H1 (cell line): Measurements from ENCODE around the gene ITSN1. TPM values are rescaled to one million over a fixed set of nuclear protein-coding genes. Genes with fewer than 3 reads are reported as not detected.

Source experiments
- CTCF ChIA-PET: fragments of 300-600 bp; sonication (Branson Sonifier 250); formaldehyde crosslinking; loops from one replicate; lab custom pipeline; 2021; ENCODE audit not compliant: partially characterized antibody; lab: Charles Lee
- POLR2A ChIA-PET: fragments of 300-600 bp; sonication (Branson Sonifier 250); formaldehyde crosslinking; loops from one replicate; lab custom pipeline; 2021; ENCODE audit warnings: inconsistent platforms; ENCODE audit not compliant: partially characterized antibody; lab: Charles Lee
- DNase-seq, 2 experiments: peaks; one replicate each; pipeline versions ENCODE4 v3.0.0 to v3.0.0-alpha.2; 2010 to 2022; ENCODE audit warnings: low spot score in 2 of 2, low read depth in 1 of 2, mixed read lengths in 1 of 2
- FAIRE-seq: peaks from 2 replicates; lab custom pipeline; 2011; peaks lifted over from hg19 to GRCh38; lab: Jason Lieb, UNC
- H2AFZ ChIP-seq: 2 replicates; pipeline ENCODE4 v1.8.1; 2012; ENCODE audit warnings: low read length, inconsistent platforms
- H2AK5ac ChIP-seq: 2 replicates; pipeline ENCODE4 v1.6.1; 2013; ENCODE audit warnings: low read depth, low read length
- H2BK120ac ChIP-seq: replicated peaks from 2 replicates; pipeline ENCODE3; 2013; ENCODE audit warnings: low read depth, low read length, inconsistent platforms
- H2BK12ac ChIP-seq: 2 replicates; pipeline ENCODE4 v1.6.1; 2013; ENCODE audit warnings: low read depth, low read length
- H2BK15ac ChIP-seq: 2 replicates; pipeline ENCODE4 v1.6.1; 2013; ENCODE audit warnings: low read length
- H2BK20ac ChIP-seq: 2 replicates; pipeline ENCODE4 v1.6.1; 2013; ENCODE audit warnings: low read length
- H2BK5ac ChIP-seq: 2 replicates; pipeline ENCODE4 v1.6.1; 2013; ENCODE audit warnings: low read depth, low read length
- H3K14ac ChIP-seq: 2 replicates; pipeline ENCODE4 v1.6.1; 2013; ENCODE audit warnings: inconsistent platforms; ENCODE audit not compliant: insufficient read length
- H3K18ac ChIP-seq: 2 replicates; pipeline ENCODE4 v1.6.1; 2013; ENCODE audit warnings: low read length; ENCODE audit errors: extremely low read depth
- H3K23ac ChIP-seq: 2 replicates; pipeline ENCODE4 v1.6.1; 2013; ENCODE audit warnings: inconsistent platforms; ENCODE audit not compliant: insufficient read length
- H3K23me2 ChIP-seq: 2 replicates; pipeline ENCODE4 v1.6.1; 2013; ENCODE audit warnings: low read depth, low read length
- H3K27ac ChIP-seq: 2 replicates; pipeline ENCODE4 v1.6.1; 2011; ENCODE audit warnings: low read depth, low read length, inconsistent platforms
- H3K27me3 ChIP-seq, 4 experiments: replicated peaks in 1 of 4; 1 replicate in 1 of 4; 2 replicates in 3 of 4; pipeline versions ENCODE4 v1.6.1 to v1.8.1; 2011 to 2013; ENCODE audit warnings: low read length in 3 of 4, mild to moderate bottlenecking in 3 of 4, inconsistent platforms in 2 of 4, mixed read lengths in 2 of 4, moderate library complexity in 1 of 4; ENCODE audit not compliant: control insufficient read depth in 3 of 4, insufficient read depth in 3 of 4; ENCODE audit errors: extremely low read depth in 1 of 4
- H3K36me3 ChIP-seq, 4 experiments: 2 replicates each; pipeline versions ENCODE4 v1.6.1 to v1.8.1; 2011 to 2013; ENCODE audit warnings: mild to moderate bottlenecking in 4 of 4, low read length in 3 of 4, moderate library complexity in 2 of 4, control low read depth in 1 of 4, inconsistent platforms in 1 of 4; ENCODE audit not compliant: insufficient read depth in 4 of 4, control insufficient read depth in 2 of 4
- H3K4ac ChIP-seq: replicated peaks from 2 replicates; pipeline ENCODE3; 2013; ENCODE audit warnings: low read length, low read depth, mixed read lengths, inconsistent platforms; ENCODE audit not compliant: insufficient read length
- H3K4me1 ChIP-seq, 4 experiments: replicated peaks in 1 of 4; 1 replicate in 1 of 4; 2 replicates in 3 of 4; pipeline versions ENCODE4 v1.6.1 to v1.8.1; 2011 to 2013; ENCODE audit warnings: low read length in 3 of 4, inconsistent platforms in 2 of 4, mixed read lengths in 1 of 4; ENCODE audit not compliant: insufficient read depth in 4 of 4, control insufficient read depth in 3 of 4
- H3K4me2 ChIP-seq, 2 experiments: 2 replicates each; pipeline versions ENCODE4 v1.6.1 to v1.8.1; 2011 to 2013; ENCODE audit warnings: low read depth in 2 of 2, low read length in 2 of 2, control low read depth in 1 of 2, inconsistent platforms in 1 of 2, mild to moderate bottlenecking in 1 of 2; ENCODE audit not compliant: insufficient read depth in 1 of 2
- H3K4me3 ChIP-seq, 4 experiments: fragments of 200-600, 300-600 bp in 1 of 4; sonication (generic), shearing (Covaris generic), sonication (Bioruptor Twin) in 1 of 4; 2 replicates each; pipeline versions ENCODE4 v1.5.1 to v1.8.1; 2011 to 2016; ENCODE audit warnings: low read length in 4 of 4, low read depth in 3 of 4, control low read depth in 2 of 4, inconsistent platforms in 2 of 4, mild to moderate bottlenecking in 2 of 4, mixed read lengths in 1 of 4, moderate library complexity in 1 of 4; ENCODE audit not compliant: insufficient read depth in 2 of 4; ENCODE audit errors: extremely low read depth in 1 of 4
- H3K56ac ChIP-seq: replicated peaks from 2 replicates; pipeline ENCODE3; 2013; ENCODE audit warnings: low read depth, mild to moderate bottlenecking, mixed read lengths, low read length, inconsistent platforms; ENCODE audit not compliant: insufficient read length
- H3K79me1 ChIP-seq: 2 replicates; pipeline ENCODE4 v1.6.1; 2013; ENCODE audit warnings: low read depth, low read length, control low read depth
- H3K79me2 ChIP-seq, 2 experiments: 2 replicates each; pipeline versions ENCODE4 v1.6.1 to v1.8.1; 2012 to 2013; ENCODE audit warnings: low read length in 2 of 2, mild to moderate bottlenecking in 2 of 2, inconsistent platforms in 1 of 2; ENCODE audit not compliant: insufficient read depth in 2 of 2, control insufficient read depth in 1 of 2
- H3K9ac ChIP-seq, 4 experiments: replicated peaks in 1 of 4; 1 replicate in 1 of 4; 2 replicates in 3 of 4; pipeline versions ENCODE4 v1.6.1 to v1.8.1; 2011 to 2013; ENCODE audit warnings: low read depth in 3 of 4, low read length in 3 of 4, control low read depth in 2 of 4, mild to moderate bottlenecking in 2 of 4, moderate library complexity in 2 of 4, inconsistent platforms in 1 of 4; ENCODE audit errors: extremely low read depth in 1 of 4
- H3K9me3 ChIP-seq, 2 experiments: 2 replicates each; pipeline versions ENCODE4 v1.6.1 to v1.8.1; 2012 to 2013; ENCODE audit warnings: mild to moderate bottlenecking in 2 of 2, moderate library complexity in 2 of 2, control low read depth in 1 of 2, inconsistent platforms in 1 of 2, low read depth in 1 of 2, low read length in 1 of 2, mixed read lengths in 1 of 2; ENCODE audit not compliant: insufficient read depth in 2 of 2
- H4K20me1 ChIP-seq, 2 experiments: replicated peaks in 1 of 2; 2 replicates each; pipeline versions ENCODE3 to v1.8.1; 2011 to 2013; ENCODE audit warnings: inconsistent platforms in 2 of 2, low read length in 2 of 2, mild to moderate bottlenecking in 1 of 2; ENCODE audit not compliant: insufficient read depth in 2 of 2, control insufficient read depth in 1 of 2
- H4K5ac ChIP-seq: 2 replicates; pipeline ENCODE4 v1.6.1; 2013; ENCODE audit warnings: low read length, low read depth, mixed read lengths, inconsistent platforms; ENCODE audit not compliant: insufficient read length
- H4K8ac ChIP-seq: 2 replicates; pipeline ENCODE4 v1.8.0; 2013; ENCODE audit warnings: mild to moderate bottlenecking, moderate library complexity, low read length, inconsistent platforms; ENCODE audit not compliant: insufficient read depth; ENCODE audit errors: extremely low read depth
- H4K91ac ChIP-seq: replicated peaks from 2 replicates; pipeline ENCODE3; 2013; ENCODE audit warnings: low read length, mixed read lengths, inconsistent platforms; ENCODE audit not compliant: insufficient read length
- BCL11A ChIP-seq, 2 experiments: IDR thresholded peaks; one replicate each; pipeline ENCODE4 v1.6.1; 2011; ENCODE audit warnings: low read depth in 2 of 2, low read length in 2 of 2, mild to moderate bottlenecking in 2 of 2
- CHD1 ChIP-seq: IDR thresholded peaks from 2 replicates; pipeline ENCODE4 v1.6.1; 2012; ENCODE audit warnings: low read depth, low read length, improper control_type of control experiment
- HDAC6 ChIP-seq: IDR thresholded peaks from one replicate; pipeline ENCODE4 v1.7.1; 2012; ENCODE audit warnings: low read depth, mild to moderate bottlenecking, inconsistent platforms, low read length, moderate library complexity
- JUND ChIP-seq: IDR thresholded peaks from 2 replicates; pipeline ENCODE4 v1.6.1; 2011; ENCODE audit warnings: mild to moderate bottlenecking, improper control_type of control experiment, low read length
- POU5F1 ChIP-seq: IDR thresholded peaks from 2 replicates; pipeline ENCODE4 v1.6.1; 2011; ENCODE audit warnings: low read depth, mild to moderate bottlenecking, low read length, moderate library complexity
- SUZ12 ChIP-seq: fragments of 200-600 bp; sonication (generic); IDR thresholded peaks from 2 replicates; pipeline ENCODE4 v1.6.1; 2012; ENCODE audit warnings: mild to moderate bottlenecking, inconsistent platforms, low read length, moderate library complexity, mixed read lengths
- TBP ChIP-seq: IDR thresholded peaks from 2 replicates; pipeline ENCODE4 v1.6.1; 2011; ENCODE audit warnings: low read depth, low read length, improper control_type of control experiment
- TCF12 ChIP-seq: IDR thresholded peaks from 2 replicates; pipeline ENCODE4 v1.6.1; 2011; ENCODE audit warnings: low read depth, mild to moderate bottlenecking, low read length
- WGBS, 2 experiments: shearing (Covaris generic) in 1 of 2; methylation state at CpG; one replicate each; pipeline versions ENCODE4 v1.1.6 to v1.1.7; 2013 to 2015; ENCODE audit warnings: low lambda C conversion rate in 2 of 2, mixed read lengths in 2 of 2, inconsistent platforms in 1 of 2, low coverage in 1 of 2, missing lambda C conversion rate in 1 of 2; ENCODE audit not compliant: insufficient replicate concordance in 2 of 2, insufficient coverage in 1 of 2, insufficient read length in 1 of 2; ENCODE audit errors: extremely low coverage in 1 of 2, missing lambda C conversion rate in 1 of 2; 5-methylcytosine and 5-hydroxymethylcytosine counted together
- polyA plus RNA-seq, 7 experiments: library from polyadenylated mRNA; depleted of rRNA in 3 of 7; stranded (reverse) in 5 of 7; unstranded in 2 of 7; fragments of >200 nt in 5 of 7; fragments of 200-250 nt in 2 of 7; gene quantifications; 1 replicate in 5 of 7; 2 replicates in 1 of 7; 4 replicates in 1 of 7; pipeline versions ENCODE4 v1.2.1 to v1.2.3, GENCODE V29; 2011 to 2013; ENCODE audit warnings: missing spikeins in 2 of 7, mixed read lengths in 2 of 7
- total RNA-seq: library from RNA; stranded (reverse); fragmentation: NEBNext Ultra II Directional; extraction: Animal tissue kit (Norgen Biotek cat#: 25700); gene quantifications from 2 replicates; pipeline ENCODE4 v1.2.1, GENCODE V29; 2021
- TF ChIP-seq, protein P1 (sequence below): IDR thresholded peaks from 2 replicates; pipeline ENCODE4 v1.6.1; 2012; ENCODE audit warnings: low read length, inconsistent platforms

ITSN1 gene
- total and polyA plus RNA-seq, 2 of the 8 experiments (the other 6 are each of a cell fraction or from before 2014, with no cell fraction given), result 60.8 to 78.1 TPM

DNA sequence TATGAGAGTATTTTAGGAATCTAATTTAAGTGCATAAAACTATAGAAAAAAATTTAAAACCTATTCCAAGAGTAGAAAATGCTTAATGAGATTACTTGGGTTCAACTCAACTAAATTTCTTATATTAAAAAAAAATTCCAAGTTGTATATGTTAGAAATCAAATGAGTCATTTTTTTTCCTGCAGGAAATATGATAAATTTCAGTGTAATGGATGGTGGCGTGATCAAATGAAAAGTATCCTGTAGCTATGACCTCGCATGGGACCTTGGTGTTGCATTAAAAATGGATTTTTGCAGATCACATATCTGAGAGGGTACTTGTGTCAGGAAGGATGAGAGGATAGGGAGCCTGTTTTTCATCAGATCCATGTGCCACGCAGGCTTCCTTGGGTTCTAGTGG is 255.4 kb downstream of the ITSN1 start:
- no peak overlapping the region for H3K9ac ChIP-seq
- WGBS, 2 experiments, result 90% methylated on average over 3 of the region's 3 CpGs; no CpG with 5 or more reads in 1 of the 2 experiments
- no peak overlapping the region for H3K18ac ChIP-seq
- H3K23ac ChIP-seq, result no peak overlapping the region
- DNase-seq (no peak), FAIRE-seq (no peak)
- peaks cover 3% of the 10 kb centered on the region for H3K23me2 ChIP-seq
- no peak overlapping the region for H2AFZ ChIP-seq
- H3K27ac ChIP-seq, result no peak overlapping the region
- no peak overlapping the region for H2BK12ac ChIP-seq
- no peak overlapping the region for H3K56ac ChIP-seq
- H3K14ac ChIP-seq, result no peak overlapping the region
- peaks cover under 1 to 5% (median 2%) of the 10 kb centered on the region in 4 experiments; a peak in 6 of 8 replicates for H3K36me3 ChIP-seq
- no peak overlapping the region for H4K91ac ChIP-seq
- peaks cover 2 to 9% of the 10 kb centered on the region in 2 experiments for H4K20me1 ChIP-seq
- no peak overlapping the region for H2BK20ac ChIP-seq
- no peak overlapping the region for H3K4me2 ChIP-seq
- H2BK15ac ChIP-seq, result no peak overlapping the region
- H3K4me3 ChIP-seq, result no peak overlapping the region
- POLR2A ChIA-PET, result no interaction called here
- H2BK120ac ChIP-seq, result no peak overlapping the region
- H2AK5ac ChIP-seq, result no peak overlapping the region
- no peak overlapping the region for H4K8ac ChIP-seq
- H4K5ac ChIP-seq, result no peak overlapping the region
- no peaks in the 10 kb centered on the region for H3K27me3 ChIP-seq
- no peaks in the 10 kb centered on the region for H3K9me3 ChIP-seq
- H3K79me2 ChIP-seq, result no peaks in the 10 kb centered on the region
- no peaks in the 10 kb centered on the region for H3K79me1 ChIP-seq
- CTCF ChIA-PET, result no interaction called here
- peaks cover 3 to 8% (median 6%) of the 10 kb centered on the region in 4 experiments; a peak in 6 of 7 replicates for H3K4me1 ChIP-seq
- H2BK5ac ChIP-seq, result no peak overlapping the region
- H3K4ac ChIP-seq, result no peak overlapping the region
- TF ChIP-seq JUND (no peak), SUZ12 (no peak), TCF12 (no peak), HDAC6 (no peak), BCL11A (IDR thresholded peaks at IDR 0.05; ENCODE audit: low read depth in 2 of 2, low read length in 2 of 2) (no peak), CHD1 (no peak), TBP (no peak), POU5F1 (no peak)
- TF ChIP-seq, protein P1, sequence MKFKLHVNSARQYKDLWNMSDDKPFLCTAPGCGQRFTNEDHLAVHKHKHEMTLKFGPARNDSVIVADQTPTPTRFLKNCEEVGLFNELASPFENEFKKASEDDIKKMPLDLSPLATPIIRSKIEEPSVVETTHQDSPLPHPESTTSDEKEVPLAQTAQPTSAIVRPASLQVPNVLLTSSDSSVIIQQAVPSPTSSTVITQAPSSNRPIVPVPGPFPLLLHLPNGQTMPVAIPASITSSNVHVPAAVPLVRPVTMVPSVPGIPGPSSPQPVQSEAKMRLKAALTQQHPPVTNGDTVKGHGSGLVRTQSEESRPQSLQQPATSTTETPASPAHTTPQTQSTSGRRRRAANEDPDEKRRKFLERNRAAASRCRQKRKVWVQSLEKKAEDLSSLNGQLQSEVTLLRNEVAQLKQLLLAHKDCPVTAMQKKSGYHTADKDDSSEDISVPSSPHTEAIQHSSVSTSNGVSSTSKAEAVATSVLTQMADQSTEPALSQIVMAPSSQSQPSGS, result no peak
